ENCODE data around the gene THBS1.

The THBS1 gene

GRCh38 chr15:39589193-39589814 lies 8.4 kb downstream of the THBS1 start:
- DNase-seq (ENCODE audit: low read depth): no peak

- no peak for DNase-seq (ENCODE audit: low read depth)
Measured at GRCh38 chr15:39589815-39590644, 9.2 kb downstream of the THBS1 start.

GRCh38 chr15:39591141-39591895 lies 10.4 kb downstream of the THBS1 start:
- DNase-seq (ENCODE audit: low read depth): no peak

GRCh38 chr15:39591896-39592315 lies 11.0 kb downstream of the THBS1 start:
- no peak for DNase-seq (ENCODE audit: low read depth)

GRCh38 chr15:39592500-39592899 lies 11.6 kb downstream of the THBS1 start:
- DNase-seq (ENCODE audit: low read depth): no peak

GRCh38 chr15:39593071-39593655 lies 12.3 kb downstream of the THBS1 start:
- no peak for DNase-seq (ENCODE audit: low read depth)

GRCh38 chr15:39593656-39594445 lies 13.0 kb downstream of the THBS1 start:
- no peak for DNase-seq (ENCODE audit: low read depth)

GRCh38 chr15:39594446-39595337 lies 13.8 kb downstream of the THBS1 start:
- DNase-seq (ENCODE audit: low read depth): no peak

- DNase-seq (ENCODE audit: low read depth): no peak
Measured at GRCh38 chr15:39595338-39596221, 14.7 kb downstream of the THBS1 start.

- DNase-seq (ENCODE audit: low read depth): no peak
Measured at GRCh38 chr15:39596358-39597051, 15.6 kb downstream of the THBS1 start.

- no peak for DNase-seq (ENCODE audit: low read depth)
Measured at GRCh38 chr15:39597336-39597735, 16.5 kb downstream of the THBS1 start.

- DNase-seq (ENCODE audit: low read depth): no peak
Measured at GRCh38 chr15:39597751-39598185, 16.9 kb downstream of the THBS1 start.

GRCh38 chr15:39598186-39598850 lies 17.4 kb downstream of the THBS1 start:
- no peak for DNase-seq (ENCODE audit: low read depth)

GRCh38 chr15:39598958-39599845 lies 18.3 kb downstream of the THBS1 start:
- no peak for DNase-seq (ENCODE audit: low read depth)

- no peak for DNase-seq (ENCODE audit: low read depth)
Measured at GRCh38 chr15:39599871-39600270, 19.0 kb downstream of the THBS1 start.

- no peak for DNase-seq (ENCODE audit: low read depth)
Measured at GRCh38 chr15:39602143-39602542, 21.3 kb downstream of the THBS1 start.

GRCh38 chr15:39605146-39605545 lies 24.3 kb downstream of the THBS1 start:
- DNase-seq (ENCODE audit: low read depth): no peak

Data from activated T-cell treated with anti-CD3 and anti-CD28 coated beads for 1 hour (primary cell).